PFSK-1 (cell line): ENCODE data around the gene DICER1.

Experiments used
- FOXP2 ChIP-seq: optimal IDR thresholded peaks from 2 replicates; pipeline ENCODE3; 2011; ENCODE audit warnings: borderline replicate concordance, control low read depth, inconsistent platforms; ENCODE audit not compliant: insufficient read depth; ENCODE audit errors: extremely low read length, extremely low read depth
- POLR2AphosphoS5 ChIP-seq: IDR thresholded peaks from 2 replicates; pipeline ENCODE4 v1.6.1; 2012; ENCODE audit warnings: low read depth, mild to moderate bottlenecking, control low read depth, low read length, moderate library complexity
- REST ChIP-seq, 2 experiments: IDR thresholded peaks; 2 replicates each; pipeline versions ENCODE4 v1.6.1 to v1.8.0; 2011 to 2012; ENCODE audit warnings: low read depth in 2 of 2, low read length in 2 of 2, control low read depth in 1 of 2, inconsistent platforms in 1 of 2, mild to moderate bottlenecking in 1 of 2, moderate library complexity in 1 of 2; ENCODE audit not compliant: insufficient read depth in 1 of 2
- SIN3A ChIP-seq: IDR thresholded peaks from 2 replicates; pipeline ENCODE4 v1.6.1; 2012; ENCODE audit warnings: mild to moderate bottlenecking, low read length, moderate library complexity, borderline replicate concordance; ENCODE audit not compliant: insufficient read depth
- TAF1 ChIP-seq: IDR thresholded peaks from 2 replicates; pipeline ENCODE4 v1.6.1; 2012; ENCODE audit warnings: low read length, control low read depth, borderline replicate concordance; ENCODE audit not compliant: insufficient read depth

Gene DICER1

DNA sequence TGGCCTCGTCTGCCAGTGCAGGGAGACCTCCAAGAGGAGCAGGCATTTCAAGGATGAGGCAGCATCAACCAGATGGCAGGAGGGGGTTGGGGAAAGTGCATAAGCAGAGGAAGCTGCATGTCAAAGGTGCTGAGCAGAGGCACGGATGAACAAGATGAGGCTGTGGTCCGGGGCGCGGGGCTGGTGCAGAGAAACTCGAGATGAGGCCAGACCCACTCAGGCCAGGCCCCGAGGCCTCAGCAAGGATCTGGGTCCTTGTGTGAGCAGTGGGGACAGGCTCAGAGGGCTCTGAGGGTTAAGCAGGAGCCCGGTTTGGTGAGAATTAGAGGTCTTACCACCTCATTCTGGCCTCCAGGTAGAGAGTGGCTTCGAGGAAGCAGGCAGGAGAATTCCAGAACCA, 98.8 kb downstream of the DICER1 start:
- TF ChIP-seq TAF1 (no peak), POLR2AphosphoS5 (no peak), REST (IDR thresholded peaks at IDR 0.05; ENCODE audit: insufficient read depth in 1 of 2, low read depth in 2 of 2, low read length in 2 of 2) (no peak), FOXP2 (no peak), SIN3A (no peak)

DNA sequence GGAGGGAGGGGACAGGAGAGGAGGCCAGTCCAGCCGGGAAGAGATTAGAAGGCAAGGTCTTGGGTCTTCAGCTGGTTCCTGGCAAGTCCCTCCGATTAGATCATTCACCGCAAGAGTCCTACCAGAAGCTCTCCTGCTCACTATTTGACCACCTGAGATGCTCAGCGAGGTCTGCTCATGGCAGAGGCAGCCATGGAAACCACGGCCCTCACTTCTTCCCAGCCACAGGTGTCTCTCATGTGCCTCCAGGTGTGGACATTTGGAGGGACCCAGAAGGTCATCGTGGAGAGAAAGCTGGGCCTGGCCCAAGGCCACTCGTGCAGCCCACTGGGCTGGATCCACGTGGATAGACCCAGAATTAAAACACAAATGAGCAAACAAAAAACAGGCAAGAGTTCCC, 99.5 kb downstream of the DICER1 start:
- TF ChIP-seq FOXP2 (no peak), REST (IDR thresholded peaks at IDR 0.05; ENCODE audit: insufficient read depth in 1 of 2, low read depth in 2 of 2, low read length in 2 of 2) (no peak), POLR2AphosphoS5 (no peak), SIN3A (no peak), TAF1 (no peak)

GRCh38 chr14:95057147-95057546, 100.2 kb downstream of the DICER1 start:
- TF ChIP-seq POLR2AphosphoS5 = no peak
- TF ChIP-seq SIN3A = no peak
- TF ChIP-seq REST (IDR thresholded peaks at IDR 0.05; ENCODE audit: insufficient read depth in 1 of 2, low read depth in 2 of 2, low read length in 2 of 2) = no peak
- TF ChIP-seq FOXP2 = no peak
- no peak for TF ChIP-seq TAF1

- TF ChIP-seq SIN3A = no peak
- no peak for TF ChIP-seq TAF1
- no peak for TF ChIP-seq POLR2AphosphoS5
- TF ChIP-seq FOXP2 = no peak
These were observed 100.9 kb downstream of the DICER1 start for GRCh38 chr14:95056476-95056875.

GRCh38 chr14:95055318-95055717, 102.0 kb downstream of the DICER1 start:
- TF ChIP-seq POLR2AphosphoS5 (no peak), SIN3A (no peak), REST (IDR thresholded peaks at IDR 0.05; ENCODE audit: insufficient read depth in 1 of 2, low read depth in 2 of 2, low read length in 2 of 2) (no peak), TAF1 (no peak), FOXP2 (no peak)
